Astrocyte of the spinal cord (primary cell): Measurements from ENCODE around the gene ZNF416.
A peak's percentile ranks its signal among the peaks of the same experiment; 100 is the strongest.

Experiments
- DNase-seq: peaks from one replicate; pipeline ENCODE4 v3.0.0; 2011; ENCODE audit warnings: low read depth, low spot score
- H3K4me3 ChIP-seq: 2 replicates; pipeline ENCODE4 v1.5.1; 2011; ENCODE audit warnings: low read depth, mild to moderate bottlenecking, low read length, moderate library complexity
- CTCF ChIP-seq: IDR thresholded peaks from 2 replicates; pipeline ENCODE4 v1.5.1; 2012; ENCODE audit warnings: low read depth, mild to moderate bottlenecking, low read length, inconsistent platforms
- in situ Hi-C: cut with HindIII; loops from 2 replicates; pipeline ENCODE4 v1.10.0; 2017; ENCODE audit warnings: low sequenced_read_pairs

ZNF416 gene

GRCh38 chr19:57537953-57538547 is 40.7 kb downstream of the ZNF416 start:
- no peak overlapping the region for H3K4me3 ChIP-seq
- no peak for TF ChIP-seq CTCF
- in situ Hi-C loops = no loop called here
- peak; percentile 12 for DNase-seq

GRCh38 chr19:57527136-57527881 is 51.4 kb downstream of the ZNF416 start, which contains the start of gene ZNF549:
TSS of gene ZNF549 (plus strand) at chr19:57527356. CDS start at chr19:57527574, 218 bp downstream.
- TF ChIP-seq CTCF = no peak
- H3K4me3 ChIP-seq = peak within 1 kb of the TSS; percentile 98
- in situ Hi-C loops = no loop called here

More at GRCh38 chr19:57527136-57527881, 51.4 kb downstream of the ZNF416 start, which contains the start of gene ZNF549:
- DNase-seq = peak; percentile 94
